Activated CD4-positive, alpha-beta T cell treated with anti-CD3 and anti-CD28 coated beads for 36 hours (primary cell): ENCODE data around the gene MANEAL. TPM values are rescaled to one million over a fixed set of nuclear protein-coding genes. Genes with fewer than 3 reads are reported as not detected.
A peak's percentile ranks its signal among the peaks of the same experiment; 100 is the strongest.

ENCODE experiments used
- ATAC-seq: fragments of 200-7000 bp; cut with Tn5 transposase; one replicate; pipeline ENCODE4 v1.10.0; 2021; ENCODE audit warnings: mild to moderate bottlenecking, moderate library complexity
- CTCF ChIA-PET: fragments of 350-600 bp; sonication (Branson Sonifier 250); formaldehyde crosslinking; loops from one replicate; lab custom pipeline; 2021; ENCODE audit warnings: antibody characterized with exemption; lab: Charles Lee
- POLR2A ChIA-PET: fragments of 350-600 bp; sonication (Branson Sonifier 250); formaldehyde crosslinking; loops from one replicate; lab custom pipeline; 2021; ENCODE audit warnings: antibody characterized with exemption, inconsistent platforms; lab: Charles Lee
- DNase-seq: peaks from one replicate; pipeline ENCODE4 v3.0.0-alpha.2; 2020
- H3K27ac Mint-ChIP-seq: one replicate; pipeline ENCODE4 v1.8.0; 2021; ENCODE audit warnings: mixed read lengths
- H3K27me3 Mint-ChIP-seq: one replicate; pipeline ENCODE4 v1.8.0; 2021; ENCODE audit warnings: mixed read lengths
- H3K36me3 Mint-ChIP-seq: one replicate; pipeline ENCODE4 v1.8.0; 2021; ENCODE audit warnings: low read depth, mixed read lengths
- H3K4me1 Mint-ChIP-seq: one replicate; pipeline ENCODE4 v1.8.0; 2021; ENCODE audit warnings: mixed read lengths
- H3K4me3 Mint-ChIP-seq: one replicate; pipeline ENCODE4 v1.8.0; 2021; ENCODE audit warnings: mild to moderate bottlenecking, moderate library complexity, mixed read lengths
- H3K9me3 Mint-ChIP-seq: one replicate; pipeline ENCODE4 v1.8.0; 2021; ENCODE audit warnings: low read depth, mixed read lengths
- intact Hi-C, 2 experiments: fragments of 100-400 bp; cut with DNase I in 1 of 2; cut with micrococcal nuclease in 1 of 2; formaldehyde crosslinking; loops; one replicate each; pipeline versions ENCODE4 v1.14.2 to v1.15.1; 2022 to 2024; cut with DNase I, micrococcal nuclease
- total RNA-seq, 2 experiments: library from RNA; stranded (reverse); gene quantifications; one replicate each; pipeline ENCODE4 v1.2.3, GENCODE V29; 2021

Gene MANEAL
- total RNA-seq, 2 experiments from 2014 or later: 1.0 TPM

- intact Hi-C loops: no loop called here
- DNase-seq (no peak), ATAC-seq (no peak)
- Mint-ChIP-seq H3K9me3 (no peaks in the 10 kb centered on the region), H3K27me3 (no peaks in the 10 kb centered on the region), H3K4me1 (peaks cover 2% of the 10 kb centered on the region), H3K4me3 (no peak overlapping the region), H3K36me3 (peaks cover 32% of the 10 kb centered on the region), H3K27ac (no peak overlapping the region)
- CTCF ChIA-PET: interaction anchor here (0.6 to 1.3 kb wide), 2 partner anchors 28 to 1603 kb away, joined by 3 to 5 read pairs; partner anchors contain the start of gene MTF1
- POLR2A ChIA-PET: no interaction called here
Observed at GRCh38 chr1:37831109-37831508, 37.5 kb downstream of the MANEAL start.

GRCh38 chr1:37831809-37832208 is 38.2 kb downstream of the MANEAL start:
- H3K36me3 Mint-ChIP-seq: peaks cover 32% of the 10 kb centered on the region
- CTCF ChIA-PET: interaction anchor here (1.3 kb wide), 1 partner anchor 28 kb away, joined by 5 read pairs; the partner anchor contains the start of gene MTF1
- no peak for ATAC-seq

GRCh38 chr1:37836788-37837187 is 43.1 kb downstream of the MANEAL start:
- Mint-ChIP-seq H3K4me1 (no peaks in the 10 kb centered on the region), H3K36me3 (peaks cover 34% of the 10 kb centered on the region), H3K27ac (no peak overlapping the region), H3K27me3 (no peaks in the 10 kb centered on the region), H3K4me3 (no peak overlapping the region), H3K9me3 (no peaks in the 10 kb centered on the region)
- ChIA-PET POLR2A (no interaction called here), CTCF (interaction anchor here (0.9 kb wide), 1 partner anchor 24 kb away, joined by 3 read pairs; no protein-coding TSS in a partner anchor)
- no peak for DNase-seq
- ATAC-seq: no peak
- intact Hi-C loops: no loop called here

More at GRCh38 chr1:37831809-37832208, 38.2 kb downstream of the MANEAL start:
- Mint-ChIP-seq H3K4me3 (no peak overlapping the region), H3K27ac (no peak overlapping the region), H3K4me1 (peaks cover under 1% of the 10 kb centered on the region), H3K9me3 (no peaks in the 10 kb centered on the region), H3K27me3 (no peaks in the 10 kb centered on the region)
- POLR2A ChIA-PET: no interaction called here
- intact Hi-C loops: no loop called here
- no peak for DNase-seq

- CTCF ChIA-PET: interaction anchor here (1.2 kb wide), 1 partner anchor 20 kb away, joined by 3 read pairs; no protein-coding TSS in a partner anchor
- intact Hi-C loops: no loop called here
- Mint-ChIP-seq H3K4me1 (peaks cover 10% of the 10 kb centered on the region), H3K36me3 (peaks cover 29% of the 10 kb centered on the region), H3K27me3 (no peaks in the 10 kb centered on the region), H3K9me3 (no peaks in the 10 kb centered on the region), H3K27ac (no peak overlapping the region), H3K4me3 (no peak overlapping the region)
- POLR2A ChIA-PET: no interaction called here
- no peak for ATAC-seq
- DNase-seq: no peak
Observed at GRCh38 chr1:37839676-37840075, 46.0 kb downstream of the MANEAL start.

- CTCF ChIA-PET: interaction anchor here (0.6 to 0.7 kb wide), 2 partner anchors 19 to 467 kb away, joined by 3 to 4 read pairs; no protein-coding TSS in a partner anchor
Observed at GRCh38 chr1:37840711-37841110, 47.1 kb downstream of the MANEAL start.

GRCh38 chr1:37841652-37842051 is 48.0 kb downstream of the MANEAL start:
- Mint-ChIP-seq H3K9me3 (no peaks in the 10 kb centered on the region), H3K36me3 (peaks cover 28% of the 10 kb centered on the region), H3K27me3 (no peaks in the 10 kb centered on the region), H3K4me1 (peaks cover 28% of the 10 kb centered on the region), H3K4me3 (no peak overlapping the region), H3K27ac (no peak overlapping the region)
- CTCF ChIA-PET: interaction anchor here (1.0 kb wide), 1 partner anchor 149 kb away, joined by 3 read pairs; no protein-coding TSS in a partner anchor
- DNase-seq (no peak), ATAC-seq (no peak)
- POLR2A ChIA-PET: no interaction called here
- intact Hi-C loops: no loop called here

More at GRCh38 chr1:37840711-37841110, 47.1 kb downstream of the MANEAL start:
- no peak overlapping the region for H3K4me3 Mint-ChIP-seq
- DNase-seq: no peak
- intact Hi-C loops: no loop called here
- H3K27me3 Mint-ChIP-seq: no peaks in the 10 kb centered on the region
- H3K27ac Mint-ChIP-seq: no peak overlapping the region
- no peaks in the 10 kb centered on the region for H3K9me3 Mint-ChIP-seq
- peaks cover 18% of the 10 kb centered on the region for H3K4me1 Mint-ChIP-seq
- peaks cover 28% of the 10 kb centered on the region for H3K36me3 Mint-ChIP-seq
- POLR2A ChIA-PET: no interaction called here
- no peak for ATAC-seq

GRCh38 chr1:37844536-37844935 is 50.9 kb downstream of the MANEAL start:
- no peaks in the 10 kb centered on the region for H3K27me3 Mint-ChIP-seq
- H3K27ac Mint-ChIP-seq: no peak overlapping the region
- intact Hi-C loops: no loop called here
- no peak overlapping the region for H3K4me3 Mint-ChIP-seq
- peaks cover 28% of the 10 kb centered on the region for H3K36me3 Mint-ChIP-seq
- DNase-seq (no peak), ATAC-seq (no peak)
- CTCF ChIA-PET: interaction anchor here (1.0 to 1.8 kb wide), 3 partner anchors 11 to 18 kb away, joined by 3 to 4 read pairs (median 3); no protein-coding TSS in a partner anchor
- H3K4me1 Mint-ChIP-seq: peaks cover 47% of the 10 kb centered on the region
- no peaks in the 10 kb centered on the region for H3K9me3 Mint-ChIP-seq
- POLR2A ChIA-PET: no interaction called here

GRCh38 chr1:37845049-37845646 is 51.5 kb downstream of the MANEAL start:
- POLR2A ChIA-PET: no interaction called here
- peaks cover 48% of the 10 kb centered on the region for H3K4me1 Mint-ChIP-seq
- CTCF ChIA-PET: interaction anchor here (1.0 to 1.8 kb wide), 3 partner anchors 10 to 17 kb away, joined by 3 to 4 read pairs (median 3); no protein-coding TSS in a partner anchor
- H3K4me3 Mint-ChIP-seq: no peak overlapping the region
- no peak for DNase-seq
- no peaks in the 10 kb centered on the region for H3K27me3 Mint-ChIP-seq
- peaks cover 23% of the 10 kb centered on the region for H3K36me3 Mint-ChIP-seq
- intact Hi-C loops: no loop called here
- ATAC-seq: no peak
- no peaks in the 10 kb centered on the region for H3K9me3 Mint-ChIP-seq
- no peak overlapping the region for H3K27ac Mint-ChIP-seq

GRCh38 chr1:37845786-37846185 is 52.1 kb downstream of the MANEAL start:
- no peak for ATAC-seq
- peaks cover 20% of the 10 kb centered on the region for H3K36me3 Mint-ChIP-seq
- H3K27me3 Mint-ChIP-seq: no peaks in the 10 kb centered on the region
- H3K27ac Mint-ChIP-seq: peak overlapping the region; percentile 21
- no peaks in the 10 kb centered on the region for H3K9me3 Mint-ChIP-seq
- DNase-seq: no peak
- intact Hi-C loops: no loop called here
- POLR2A ChIA-PET: no interaction called here
- no peak overlapping the region for H3K4me3 Mint-ChIP-seq
- CTCF ChIA-PET: interaction anchor here (0.9 to 1.8 kb wide), 2 partner anchors 10 to 24 kb away, joined by 3 to 4 read pairs; no protein-coding TSS in a partner anchor
- peaks cover 48% of the 10 kb centered on the region for H3K4me1 Mint-ChIP-seq

- peak; percentile 19 for ATAC-seq
- Mint-ChIP-seq H3K36me3 (peaks cover 20% of the 10 kb centered on the region), H3K4me1 (peaks cover 48% of the 10 kb centered on the region), H3K27ac (peak overlapping the region; percentile 86), H3K9me3 (no peaks in the 10 kb centered on the region), H3K4me3 (peak overlapping the region; percentile 57), H3K27me3 (no peaks in the 10 kb centered on the region)
- ChIA-PET CTCF (interaction anchor here (0.6 to 1.6 kb wide), 4 partner anchors 12 to 151 kb away, joined by 3 to 10 read pairs (median 3); partner anchors contain the start of gene MTF1), POLR2A (interaction anchor here (0.7 kb wide), 1 partner anchor 64 kb away, joined by 11 read pairs; no protein-coding TSS in a partner anchor)
- intact Hi-C loops: no loop called here
- peak; percentile 22 for DNase-seq
Observed at GRCh38 chr1:37846647-37847339, 53.1 kb downstream of the MANEAL start.

- ATAC-seq: no peak
- no peaks in the 10 kb centered on the region for H3K9me3 Mint-ChIP-seq
- peaks cover 26% of the 10 kb centered on the region for H3K36me3 Mint-ChIP-seq
- no peak overlapping the region for H3K27ac Mint-ChIP-seq
- H3K4me3 Mint-ChIP-seq: no peak overlapping the region
- DNase-seq: no peak
- intact Hi-C loops: no loop called here
- ChIA-PET POLR2A (no interaction called here), CTCF (interaction anchor here (1.2 kb wide), 1 partner anchor 246 kb away, joined by 3 read pairs; no protein-coding TSS in a partner anchor)
- H3K27me3 Mint-ChIP-seq: no peaks in the 10 kb centered on the region
- peaks cover 51% of the 10 kb centered on the region for H3K4me1 Mint-ChIP-seq
Observed at GRCh38 chr1:37849480-37849879, 55.8 kb downstream of the MANEAL start.
